ENCODE data around the gene STUB1.

The STUB1 gene

DNA sequence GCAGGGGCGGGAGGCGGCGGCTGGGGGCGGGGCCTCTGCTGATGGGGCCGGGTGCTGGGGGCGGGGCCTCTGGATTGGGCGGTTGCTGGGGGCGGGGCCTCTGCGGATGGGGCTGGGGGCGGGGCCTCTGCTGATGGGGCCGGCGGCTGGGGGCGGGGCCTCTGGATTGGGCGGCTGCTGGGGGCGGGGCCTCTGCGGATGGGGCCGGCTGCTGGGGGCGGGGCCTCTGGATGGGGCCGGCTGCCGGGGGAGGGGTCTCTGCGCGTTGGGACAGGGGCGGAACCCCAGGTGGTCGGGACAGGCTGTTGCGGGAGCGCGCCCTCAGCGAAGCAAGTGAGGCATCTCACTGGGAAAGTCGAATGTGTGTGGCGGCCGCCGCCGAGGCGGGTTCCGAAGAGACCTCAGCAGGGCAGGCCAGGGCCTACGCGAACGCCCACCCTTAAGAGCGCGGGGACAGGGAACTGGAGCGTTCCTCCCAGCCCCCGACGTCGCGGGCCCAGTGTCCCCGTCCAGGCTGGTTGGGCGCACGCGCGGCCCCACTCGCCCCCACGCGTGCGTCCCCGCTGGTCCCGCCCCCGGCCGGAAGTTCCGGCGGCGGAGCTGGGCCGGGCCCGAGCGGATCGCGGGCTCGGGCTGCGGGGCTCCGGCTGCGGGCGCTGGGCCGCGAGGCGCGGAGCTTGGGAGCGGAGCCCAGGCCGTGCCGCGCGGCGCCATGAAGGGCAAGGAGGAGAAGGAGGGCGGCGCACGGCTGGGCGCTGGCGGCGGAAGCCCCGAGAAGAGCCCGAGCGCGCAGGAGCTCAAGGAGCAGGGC, at the start of gene STUB1:
TSS of gene STUB1 (plus strand) at position 597 of the 811 bp plus-strand sequence. CDS start at position 713, 116 bp downstream.
- Histone ChIP-seq H3K27me3 (peaks cover 7 to 17% (median 8%) of the 10 kb centered on the region in 11 experiments), H3K9me3 (replicated peaks in 1 of 11) (no peaks in the 10 kb centered on the region), H3K27ac (peak within 1 kb of the TSS; percentile 69 to 91 (median 82)), H3K36me3 (peaks cover 22 to 29% (median 26%) of the 10 kb centered on the region in 11 experiments), H3K9ac (peak within 1 kb of the TSS; percentile 87 to 96 (median 91)), H3K4me1 (peaks cover 39 to 53% (median 47%) of the 10 kb centered on the region in 10 experiments), H3K4me3 (peak within 1 kb of the TSS; percentile 75 to 98 (median 90)), H4K20me1 (peaks cover 30 to 80% (median 62%) of the 10 kb centered on the region in 11 experiments; a peak in 21 of 22 replicates), H3K4me2 (peak within 1 kb of the TSS; percentile 95 to 99 (median 99))
- TF ChIP-seq Cebpa-rat (IDR thresholded peaks at IDR 0.05) = no peak

DNA sequence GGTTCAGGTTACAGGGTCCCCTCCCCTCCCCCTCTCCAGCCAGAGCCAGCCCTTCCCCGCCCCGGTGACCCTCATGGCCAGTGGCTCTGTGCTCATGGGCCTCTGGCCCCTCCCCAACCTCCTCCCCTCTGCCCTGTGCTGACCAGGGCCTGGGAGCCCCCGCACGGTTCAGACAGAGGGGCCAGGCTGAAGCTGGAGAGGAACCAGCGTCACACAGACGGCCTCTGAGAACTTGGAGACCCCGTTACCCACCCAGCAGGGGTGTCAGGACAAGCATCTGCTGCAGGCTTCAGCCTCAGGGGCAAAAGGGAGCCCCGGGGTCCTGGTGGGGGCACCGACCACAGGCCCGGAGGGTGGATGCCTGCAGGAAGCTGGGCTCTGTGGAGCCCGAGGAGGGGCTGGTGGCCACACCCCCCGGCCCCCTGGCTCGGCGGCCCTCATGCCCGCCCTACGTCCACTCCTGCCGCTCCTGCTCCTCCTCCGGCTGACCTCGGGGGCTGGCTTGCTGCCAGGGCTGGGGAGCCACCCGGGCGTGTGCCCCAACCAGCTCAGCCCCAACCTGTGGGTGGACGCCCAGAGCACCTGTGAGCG, 49.3 kb upstream of the STUB1 start, which contains the start of gene WFIKKN1:
TSS of gene WFIKKN1 (plus strand) at position 171 of the 591 bp plus-strand sequence. CDS start at position 440, 269 bp downstream.
- Histone ChIP-seq H3K4me3 (no peak within 1 kb of the TSS), H3K9ac (peak within 1 kb of the TSS in 9 of 11 experiments; percentile 5 to 58 (median 42); a peak in 11 of 22 replicates), H3K9me3 (replicated peaks in 1 of 11) (no peaks in the 10 kb centered on the region), H4K20me1 (peaks cover 0 to 91% (median 57%) of the 10 kb centered on the region in 11 experiments; a peak in 19 of 22 replicates), H3K4me2 (peak within 1 kb of the TSS; percentile 31 to 64 (median 51); a peak in 21 of 22 replicates), H3K27ac (no peak within 1 kb of the TSS), H3K4me1 (peaks cover 24 to 53% (median 34%) of the 10 kb centered on the region in 10 experiments), H3K36me3 (peaks cover 21 to 64% (median 53%) of the 10 kb centered on the region in 11 experiments), H3K27me3 (no peaks in the 10 kb centered on the region)
- no peak for TF ChIP-seq Cebpa-rat (IDR thresholded peaks at IDR 0.05)

DNA sequence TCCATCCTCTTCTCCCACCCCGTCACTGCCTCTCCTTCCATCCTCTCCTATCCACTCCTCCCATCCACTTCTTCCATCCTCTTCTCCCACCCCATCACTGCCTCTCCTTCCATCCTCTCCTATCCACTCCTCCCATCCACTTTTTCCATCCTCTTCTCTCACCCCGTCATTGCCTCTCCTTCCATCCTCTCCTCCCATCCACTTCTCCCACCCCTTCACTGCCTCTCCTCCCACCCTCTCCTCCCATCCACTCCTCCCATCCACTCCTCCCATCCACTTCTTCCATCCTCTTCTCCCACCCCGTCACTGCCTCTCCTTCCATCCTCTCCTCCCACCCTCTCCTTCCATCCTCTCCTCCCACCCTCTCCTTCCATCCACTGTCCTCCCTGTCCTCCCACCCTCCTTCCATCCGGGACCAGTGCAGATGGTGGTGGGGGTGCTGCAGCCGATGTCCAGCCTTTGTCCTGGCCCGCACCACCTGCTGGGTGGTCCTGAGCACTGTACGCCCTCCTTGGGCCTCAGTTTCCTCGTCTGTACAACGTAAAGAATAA, 48.3 kb upstream of the STUB1 start:
- H3K4me2 ChIP-seq = no peak overlapping the region
- H3K9ac ChIP-seq = no peak overlapping the region
- no peak overlapping the region for H3K27ac ChIP-seq
- H4K20me1 ChIP-seq = peaks cover 0 to 84% (median 53%) of the 10 kb centered on the region in 11 experiments; a peak in 19 of 22 replicates
- H3K36me3 ChIP-seq = peaks cover 21 to 55% (median 44%) of the 10 kb centered on the region in 11 experiments; a peak in 21 of 22 replicates
- H3K9me3 ChIP-seq (replicated peaks in 1 of 11) = no peaks in the 10 kb centered on the region
- H3K27me3 ChIP-seq = no peaks in the 10 kb centered on the region
- no peak overlapping the region for H3K4me3 ChIP-seq
- H3K4me1 ChIP-seq = peaks cover 24 to 44% (median 31%) of the 10 kb centered on the region in 10 experiments
- no peak for TF ChIP-seq Cebpa-rat (IDR thresholded peaks at IDR 0.05)

DNA sequence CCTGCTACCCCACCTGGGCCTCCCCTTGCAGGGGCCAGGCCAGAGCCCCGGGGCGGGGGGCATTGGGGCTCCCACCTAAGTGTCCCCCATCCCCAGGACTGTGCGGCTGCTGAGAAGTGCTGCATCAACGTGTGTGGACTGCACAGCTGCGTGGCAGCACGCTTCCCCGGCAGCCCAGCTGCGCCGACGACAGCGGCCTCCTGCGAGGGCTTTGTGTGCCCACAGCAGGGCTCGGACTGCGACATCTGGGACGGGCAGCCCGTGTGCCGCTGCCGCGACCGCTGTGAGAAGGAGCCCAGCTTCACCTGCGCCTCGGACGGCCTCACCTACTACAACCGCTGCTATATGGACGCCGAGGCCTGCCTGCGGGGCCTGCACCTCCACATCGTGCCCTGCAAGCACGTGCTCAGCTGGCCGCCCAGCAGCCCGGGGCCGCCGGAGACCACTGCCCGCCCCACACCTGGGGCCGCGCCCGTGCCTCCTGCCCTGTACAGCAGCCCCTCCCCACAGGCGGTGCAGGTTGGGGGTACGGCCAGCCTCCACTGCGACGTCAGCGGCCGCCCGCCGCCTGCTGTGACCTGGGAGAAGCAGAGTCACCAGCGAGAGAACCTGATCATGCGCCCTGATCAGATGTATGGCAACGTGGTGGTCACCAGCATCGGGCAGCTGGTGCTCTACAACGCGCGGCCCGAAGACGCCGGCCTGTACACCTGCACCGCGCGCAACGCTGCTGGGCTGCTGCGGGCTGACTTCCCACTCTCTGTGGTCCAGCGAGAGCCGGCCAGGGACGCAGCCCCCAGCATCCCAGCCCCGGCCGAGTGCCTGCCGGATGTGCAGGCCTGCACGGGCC, 47.5 kb upstream of the STUB1 start:
- Histone ChIP-seq H3K27me3 (no peaks in the 10 kb centered on the region), H3K4me1 (peaks cover 29 to 42% (median 35%) of the 10 kb centered on the region in 10 experiments), H3K27ac (no peak overlapping the region), H3K4me2 (no peak overlapping the region), H3K4me3 (no peak overlapping the region), H3K9ac (no peak overlapping the region), H3K36me3 (peaks cover 15 to 46% (median 36%) of the 10 kb centered on the region in 11 experiments; a peak in 21 of 22 replicates), H4K20me1 (peaks cover 0 to 76% (median 53%) of the 10 kb centered on the region in 11 experiments; a peak in 19 of 22 replicates), H3K9me3 (replicated peaks in 1 of 11) (no peaks in the 10 kb centered on the region)
- no peak for TF ChIP-seq Cebpa-rat (IDR thresholded peaks at IDR 0.05)

DNA sequence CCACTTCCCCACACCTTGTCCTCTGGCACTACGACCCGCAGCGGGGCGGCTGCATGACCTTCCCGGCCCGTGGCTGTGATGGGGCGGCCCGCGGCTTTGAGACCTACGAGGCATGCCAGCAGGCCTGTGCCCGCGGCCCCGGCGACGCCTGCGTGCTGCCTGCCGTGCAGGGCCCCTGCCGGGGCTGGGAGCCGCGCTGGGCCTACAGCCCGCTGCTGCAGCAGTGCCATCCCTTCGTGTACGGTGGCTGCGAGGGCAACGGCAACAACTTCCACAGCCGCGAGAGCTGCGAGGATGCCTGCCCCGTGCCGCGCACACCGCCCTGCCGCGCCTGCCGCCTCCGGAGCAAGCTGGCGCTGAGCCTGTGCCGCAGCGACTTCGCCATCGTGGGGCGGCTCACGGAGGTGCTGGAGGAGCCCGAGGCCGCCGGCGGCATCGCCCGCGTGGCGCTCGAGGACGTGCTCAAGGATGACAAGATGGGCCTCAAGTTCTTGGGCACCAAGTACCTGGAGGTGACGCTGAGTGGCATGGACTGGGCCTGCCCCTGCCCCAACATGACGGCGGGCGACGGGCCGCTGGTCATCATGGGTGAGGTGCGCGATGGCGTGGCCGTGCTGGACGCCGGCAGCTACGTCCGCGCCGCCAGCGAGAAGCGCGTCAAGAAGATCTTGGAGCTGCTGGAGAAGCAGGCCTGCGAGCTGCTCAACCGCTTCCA, 46.7 kb upstream of the STUB1 start:
- H3K9me3 ChIP-seq (replicated peaks in 1 of 11) = no peaks in the 10 kb centered on the region
- H3K4me1 ChIP-seq = peaks cover 36 to 46% (median 41%) of the 10 kb centered on the region in 10 experiments
- H3K9ac ChIP-seq = 0 out of 22 replicates have a peak overlapping the region, but pooled peaks of 1 of the 11 experiments have one; percentile 23
- peaks cover 15 to 38% (median 31%) of the 10 kb centered on the region in 11 experiments; a peak in 21 of 22 replicates for H3K36me3 ChIP-seq
- H3K4me2 ChIP-seq = no peak overlapping the region
- H4K20me1 ChIP-seq = peaks cover 0 to 68% (median 49%) of the 10 kb centered on the region in 11 experiments; a peak in 19 of 22 replicates
- no peak for TF ChIP-seq Cebpa-rat (IDR thresholded peaks at IDR 0.05)
- no peaks in the 10 kb centered on the region for H3K27me3 ChIP-seq
- no peak overlapping the region for H3K4me3 ChIP-seq
- H3K27ac ChIP-seq = no peak overlapping the region

DNA sequence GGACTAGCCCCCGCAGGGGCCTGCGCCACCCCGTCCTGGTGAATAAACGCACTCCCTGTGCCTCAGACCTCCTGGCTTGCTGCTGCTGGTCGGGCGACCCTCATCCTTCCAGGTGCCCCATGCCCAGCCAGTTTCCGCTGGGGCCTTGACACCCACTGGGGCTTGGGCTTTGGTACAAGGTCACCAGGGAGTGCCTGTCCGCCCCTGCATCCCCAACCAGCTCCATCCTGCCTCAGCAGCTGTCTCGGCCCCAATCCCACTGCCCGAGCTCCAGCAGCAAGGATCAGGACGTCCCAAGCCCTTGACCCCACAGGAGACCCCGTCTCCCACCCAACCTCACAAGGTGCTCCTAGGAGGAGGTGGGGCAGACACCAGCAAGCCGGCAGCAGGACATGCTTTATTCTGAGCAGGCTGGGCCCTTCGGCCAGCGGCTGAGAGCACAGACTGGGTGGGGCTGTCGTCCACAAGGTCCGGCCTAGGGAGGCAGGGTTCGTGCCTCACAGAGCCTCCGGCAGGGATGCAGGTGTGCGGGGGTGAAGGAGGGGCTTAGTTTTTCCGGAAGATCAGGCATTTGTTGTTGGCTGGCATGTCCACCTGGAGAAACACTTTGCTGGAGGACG, 46.0 kb upstream of the STUB1 start:
- Histone ChIP-seq H4K20me1 (peaks cover 0 to 61% (median 44%) of the 10 kb centered on the region in 11 experiments; a peak in 19 of 22 replicates), H3K27ac (no peak overlapping the region), H3K4me1 (peaks cover 43 to 53% (median 47%) of the 10 kb centered on the region in 10 experiments), H3K9ac (peak overlapping the region in 9 of 11 experiments; percentile 82 to 94 (median 91); a peak in 11 of 22 replicates), H3K4me3 (peak overlapping the region in 4 of 10 experiments; percentile 85 to 98 (median 90); a peak in 3 of 20 replicates), H3K27me3 (no peaks in the 10 kb centered on the region), H3K4me2 (peak overlapping the region in 8 of 11 experiments; percentile 82 to 97 (median 91); a peak in 11 of 22 replicates), H3K36me3 (peaks cover 15 to 32% (median 25%) of the 10 kb centered on the region in 11 experiments; a peak in 21 of 22 replicates), H3K9me3 (replicated peaks in 1 of 11) (no peaks in the 10 kb centered on the region)
- TF ChIP-seq Cebpa-rat (IDR thresholded peaks at IDR 0.05) = no peak

DNA sequence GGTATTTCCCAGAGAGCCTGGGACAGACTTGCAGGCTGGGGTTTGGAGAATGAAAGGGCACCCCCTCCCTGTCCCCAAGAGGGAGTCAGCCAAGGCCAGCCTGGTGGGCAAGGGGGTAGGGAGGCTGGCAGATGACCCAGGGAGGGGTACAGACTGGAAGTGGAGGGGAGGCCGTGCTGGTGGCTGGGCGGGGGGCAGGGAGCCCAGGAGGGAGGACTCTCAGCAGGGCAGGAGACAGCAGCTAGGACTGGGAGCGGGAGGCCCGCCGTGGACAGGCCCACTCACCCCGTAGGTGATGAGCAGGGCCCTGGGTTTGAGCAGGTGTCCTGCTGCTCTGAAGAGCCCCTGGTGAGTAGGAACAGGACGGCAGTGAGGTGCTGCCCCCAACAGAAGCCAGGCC, 45.2 kb upstream of the STUB1 start:
- Histone ChIP-seq H4K20me1 (peaks cover 0 to 54% (median 36%) of the 10 kb centered on the region in 11 experiments; a peak in 19 of 22 replicates), H3K4me3 (peak overlapping the region; percentile 85 to 98 (median 93)), H3K4me1 (peaks cover 51 to 59% (median 54%) of the 10 kb centered on the region in 10 experiments), H3K9me3 (replicated peaks in 1 of 11) (no peaks in the 10 kb centered on the region), H3K4me2 (peak overlapping the region; percentile 82 to 98 (median 93)), H3K36me3 (peaks cover 15 to 28% (median 23%) of the 10 kb centered on the region in 11 experiments; a peak in 21 of 22 replicates), H3K27me3 (no peaks in the 10 kb centered on the region), H3K9ac (peak overlapping the region; percentile 82 to 96 (median 91)), H3K27ac (peak overlapping the region in 7 of 11 experiments; percentile 81 to 89 (median 85); a peak in 12 of 22 replicates)
- TF ChIP-seq Cebpa-rat (IDR thresholded peaks at IDR 0.05) = no peak

Data from BLaER1 treated with 17β-estradiol and CSF1 and Interleukin-3, amounts not matched to agents 10 nM and 100 nM (cell line).